Hindlimb muscle (tissue), 1 donor: ENCODE measurements around the gene RAD51B. TPM values are rescaled to one million over a fixed set of nuclear protein-coding genes. Genes with fewer than 3 reads are reported as not detected.

Source experiments
- DNase-seq: peaks from one replicate; pipeline ENCODE4 v3.0.0-alpha.2; 2013
- polyA plus RNA-seq: library from polyadenylated mRNA; unstranded; fragments of 120-200 nt; gene quantifications from one replicate; pipeline ENCODE4 v1.2.1, GENCODE V29; 2013; ENCODE audit not compliant: insufficient read length

Gene RAD51B
- polyA plus RNA-seq, 1 donor: 10.2 TPM

DNA sequence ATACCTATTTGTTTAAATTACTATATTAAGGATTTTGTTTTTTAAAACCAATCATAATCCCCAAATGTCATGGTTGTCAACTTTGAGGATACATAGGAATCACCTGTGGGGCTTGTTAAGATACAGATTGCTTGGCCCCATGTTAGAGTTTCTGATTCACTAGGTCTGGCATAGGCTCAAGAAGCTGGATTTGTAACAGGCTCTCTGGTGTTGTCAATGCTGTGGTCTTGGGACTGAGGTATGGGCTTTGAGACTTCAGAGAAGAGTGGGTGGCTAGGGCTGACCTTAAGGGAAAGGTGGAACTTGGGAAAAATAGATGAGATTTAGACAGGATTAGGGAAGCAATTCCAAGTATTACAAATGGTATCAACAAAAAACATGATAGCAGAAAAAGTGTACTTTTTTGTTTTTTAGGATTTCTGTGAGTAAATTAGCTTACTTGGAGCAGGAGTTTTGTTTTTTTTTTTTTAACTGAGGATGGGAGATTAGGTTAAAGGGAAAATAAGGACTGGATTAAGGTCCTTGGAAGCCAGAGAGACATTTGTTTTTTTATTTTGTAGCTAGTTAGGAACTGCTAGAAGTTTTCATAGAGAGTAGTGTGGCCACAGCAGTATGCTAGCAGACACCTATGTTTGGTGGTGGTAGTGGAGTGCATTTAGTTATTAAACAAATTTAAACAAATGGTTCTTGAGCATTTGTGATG, 88.6 kb downstream of the RAD51B start:
- no peak for DNase-seq

- DNase-seq: no peak
These were observed 92.0 kb downstream of the RAD51B start for GRCh38 chr14:67911562-67911961.

DNA sequence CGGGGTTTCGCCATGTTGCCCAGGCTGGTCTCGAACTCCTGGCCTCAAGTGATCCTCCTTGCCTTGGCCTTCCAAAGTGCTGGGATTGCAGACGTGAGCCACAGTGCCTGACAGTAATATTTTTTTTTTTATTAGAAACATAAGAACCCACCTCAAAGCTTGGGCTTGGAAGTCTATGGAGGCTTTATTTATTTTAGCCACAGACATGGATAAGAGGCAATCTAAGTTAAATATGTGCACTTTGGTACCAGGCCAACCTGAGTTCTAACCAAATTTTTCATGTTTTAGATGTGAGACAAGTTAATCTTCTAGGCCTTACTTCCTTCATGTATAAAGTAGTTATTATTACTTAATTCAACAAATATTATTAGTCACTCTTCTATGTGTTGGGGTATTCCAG, 96.9 kb downstream of the RAD51B start:
- no peak for DNase-seq

DNA sequence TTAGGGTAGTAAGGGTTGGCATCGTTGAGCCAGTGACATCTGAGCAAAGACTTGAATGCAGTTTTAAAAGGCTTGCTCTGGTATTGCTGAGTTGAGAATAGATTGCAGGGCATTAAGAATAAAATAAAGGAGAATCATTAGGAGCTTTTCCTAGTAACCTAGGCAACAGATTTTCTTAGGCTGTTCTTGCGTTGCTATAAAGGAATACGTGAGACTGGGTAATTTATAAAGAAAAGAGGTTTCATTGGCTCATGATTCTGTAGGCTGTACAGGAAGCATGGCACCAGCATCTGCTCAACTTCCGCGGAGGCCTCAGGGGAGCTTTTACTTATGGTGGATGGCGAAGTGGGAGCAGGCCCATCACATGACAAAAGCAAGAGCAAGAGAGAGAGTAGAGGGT, 97.4 kb downstream of the RAD51B start:
- DNase-seq: no peak

DNA sequence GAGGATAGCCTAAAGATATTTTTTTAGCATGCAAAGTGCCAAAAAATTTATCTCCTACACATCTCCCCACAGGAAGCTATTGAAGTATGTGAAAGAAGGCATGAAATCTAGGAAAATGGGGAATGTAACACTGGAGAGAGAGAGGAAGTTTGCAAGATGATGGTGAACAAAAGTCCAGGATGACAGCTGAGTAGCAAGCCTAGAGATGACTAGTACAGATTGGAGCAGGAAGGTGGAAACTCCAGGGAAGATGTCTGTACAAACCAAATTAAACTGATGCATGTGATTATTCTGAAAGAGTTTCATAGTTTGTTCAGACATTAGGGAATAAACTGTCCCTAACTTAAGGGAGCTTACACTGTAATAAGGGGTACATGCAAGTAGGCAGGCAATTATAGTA, 99.3 kb downstream of the RAD51B start:
- DNase-seq: no peak

GRCh38 chr14:67919259-67920032, 99.9 kb downstream of the RAD51B start:
- no peak for DNase-seq

DNA sequence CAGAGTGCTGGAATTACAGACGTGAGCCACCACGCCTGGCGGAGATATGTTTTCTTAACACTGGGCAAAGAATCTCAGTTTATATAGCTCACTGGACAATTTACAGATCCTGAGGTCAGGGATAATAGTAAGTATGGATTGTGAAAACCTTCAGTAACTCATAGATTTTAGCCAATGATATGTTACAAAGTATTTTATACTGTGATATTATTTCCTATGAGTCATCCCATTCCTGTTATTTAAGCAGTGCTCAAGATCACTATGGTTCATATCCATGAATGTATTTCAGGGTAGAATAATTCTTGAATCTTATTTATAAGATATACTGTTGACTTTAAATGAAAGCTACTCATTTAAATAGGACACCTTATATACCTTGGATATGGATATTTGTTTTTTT, 107.2 kb downstream of the RAD51B start:
- no peak for DNase-seq

- no peak for DNase-seq
These were observed 107.7 kb downstream of the RAD51B start for GRCh38 chr14:67927244-67927643.

- no peak for DNase-seq
These were observed 108.8 kb downstream of the RAD51B start for GRCh38 chr14:67928375-67928774.

- DNase-seq: no peak
These were observed 113.2 kb downstream of the RAD51B start for GRCh38 chr14:67932708-67933246.

- DNase-seq: no peak
These were observed 113.7 kb downstream of the RAD51B start for GRCh38 chr14:67933266-67933665.

GRCh38 chr14:67934087-67934486, 114.5 kb downstream of the RAD51B start:
- peak; percentile 62 for DNase-seq

- DNase-seq: no peak
These were observed 115.3 kb downstream of the RAD51B start for GRCh38 chr14:67934862-67935261.

GRCh38 chr14:67935371-67935770, 115.8 kb downstream of the RAD51B start:
- no peak for DNase-seq

GRCh38 chr14:67938071-67938470, 118.5 kb downstream of the RAD51B start:
- DNase-seq: no peak

GRCh38 chr14:67940486-67941455, 121.2 kb downstream of the RAD51B start:
- peak; percentile 70 for DNase-seq

DNA sequence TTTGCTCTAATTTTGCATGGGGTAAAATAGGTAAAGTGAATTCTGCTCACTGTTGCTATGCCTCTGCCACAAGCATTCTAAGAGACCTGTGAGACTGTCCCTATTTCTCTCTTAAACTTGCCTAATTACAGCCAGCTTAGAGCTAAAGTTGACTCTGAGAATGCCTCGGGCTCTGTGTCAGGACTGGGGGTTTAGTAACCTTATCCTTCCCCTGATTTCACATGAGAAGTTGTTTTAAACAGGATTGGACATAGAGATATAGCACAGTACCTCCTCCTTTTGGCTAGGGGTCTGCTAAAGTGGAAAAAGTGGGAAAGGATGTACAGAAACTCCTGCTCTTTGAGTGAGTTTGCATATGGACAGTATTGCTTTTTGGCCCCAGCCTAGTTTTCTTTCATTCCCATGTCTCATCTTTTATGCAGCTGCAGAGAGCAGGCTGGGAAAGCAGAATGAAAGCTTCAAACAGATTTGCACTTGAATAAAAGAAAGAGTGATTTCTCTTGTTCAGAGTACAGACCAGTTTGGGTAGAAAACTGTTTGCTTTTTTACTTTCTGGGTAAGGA, 122.0 kb downstream of the RAD51B start:
- DNase-seq: peak; percentile 91

DNA sequence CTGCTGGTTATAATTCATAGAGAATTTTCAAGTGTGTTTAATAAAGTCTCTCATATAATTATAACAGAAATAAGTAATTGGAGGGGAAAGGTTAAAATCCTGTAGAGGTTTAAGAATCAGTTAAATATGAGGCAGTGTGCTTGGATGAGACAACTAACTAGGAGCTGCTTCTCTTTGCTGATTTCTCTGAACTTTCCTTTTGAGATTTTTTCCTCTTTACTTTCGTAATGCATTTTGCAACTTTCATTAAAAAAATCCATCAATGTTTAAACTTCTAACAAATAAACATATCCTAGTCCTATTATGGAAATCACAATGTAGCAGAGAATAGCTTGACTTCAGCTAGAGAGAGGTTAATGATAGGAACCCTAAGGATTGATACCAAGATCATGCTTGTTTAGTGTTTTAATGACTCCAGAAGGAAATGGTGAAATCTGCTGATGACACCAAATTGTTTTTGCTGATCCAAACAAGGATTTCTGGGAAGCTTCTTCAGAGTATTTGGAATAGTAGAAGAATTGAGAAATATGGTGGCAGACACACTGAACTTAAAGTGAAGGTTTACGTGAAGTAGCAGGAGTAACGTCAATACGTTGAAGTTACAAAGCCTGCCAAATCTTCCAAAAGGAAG, 122.6 kb downstream of the RAD51B start:
- DNase-seq: peak; percentile 38

DNA sequence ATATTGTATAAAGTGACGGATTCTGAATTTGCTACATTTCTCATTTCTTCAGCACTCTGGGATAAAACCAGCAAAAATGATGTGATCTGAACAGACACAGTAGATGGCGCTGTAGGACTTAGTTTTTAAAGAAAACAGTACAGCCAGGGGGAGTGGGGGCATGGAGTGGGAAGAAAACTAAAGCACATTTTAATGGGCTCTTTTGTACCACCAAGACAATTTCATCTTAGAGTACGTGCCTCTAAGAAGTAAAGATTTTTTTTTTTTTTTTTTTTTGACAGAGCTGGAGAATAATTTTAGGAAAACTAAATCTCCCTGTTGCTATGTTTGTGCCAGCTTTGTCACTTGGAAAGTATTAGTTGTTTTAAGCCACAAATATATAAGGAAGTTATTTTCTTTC, 124.4 kb downstream of the RAD51B start:
- DNase-seq: peak; percentile 89

GRCh38 chr14:67944605-67945004, 125.0 kb downstream of the RAD51B start:
- no peak for DNase-seq

GRCh38 chr14:67949771-67950170, 130.2 kb downstream of the RAD51B start:
- DNase-seq: no peak

DNA sequence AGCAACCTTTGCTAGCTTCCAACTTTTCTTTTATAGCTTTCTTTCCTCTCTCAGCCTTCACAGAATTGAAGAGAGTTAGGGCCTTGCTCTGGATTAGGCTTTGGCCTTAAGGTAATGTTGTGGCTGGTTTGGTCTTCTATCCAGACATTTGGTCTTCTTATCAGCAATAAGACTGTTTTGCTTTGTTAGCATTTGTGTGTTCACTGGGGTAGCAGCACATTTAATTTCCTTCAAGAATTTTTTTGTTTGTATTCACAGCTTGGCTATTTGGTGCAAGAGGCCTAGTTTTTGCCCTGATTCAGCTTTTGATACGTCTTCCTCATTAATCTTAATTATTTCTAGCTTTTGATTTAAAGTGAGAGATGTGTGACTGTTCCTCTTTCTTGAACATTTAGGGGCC, 130.8 kb downstream of the RAD51B start:
- no peak for DNase-seq
